HG03095 (cell line): ENCODE results near the gene LINGO3.
"Not testable (repeated sequence)": the region's sequence is repeated elsewhere in the genome, so short reads cannot be mapped to it uniquely, and the experiment has no call there.

Experiments used
- ATAC-seq: cut with Tn5 transposase; IDR thresholded peaks from one replicate; pipeline ENCODE4 v1.9.1; 2021; ENCODE audit warnings: moderate library complexity; ENCODE audit not compliant: unreplicated experiment

LINGO3 gene, protein sequence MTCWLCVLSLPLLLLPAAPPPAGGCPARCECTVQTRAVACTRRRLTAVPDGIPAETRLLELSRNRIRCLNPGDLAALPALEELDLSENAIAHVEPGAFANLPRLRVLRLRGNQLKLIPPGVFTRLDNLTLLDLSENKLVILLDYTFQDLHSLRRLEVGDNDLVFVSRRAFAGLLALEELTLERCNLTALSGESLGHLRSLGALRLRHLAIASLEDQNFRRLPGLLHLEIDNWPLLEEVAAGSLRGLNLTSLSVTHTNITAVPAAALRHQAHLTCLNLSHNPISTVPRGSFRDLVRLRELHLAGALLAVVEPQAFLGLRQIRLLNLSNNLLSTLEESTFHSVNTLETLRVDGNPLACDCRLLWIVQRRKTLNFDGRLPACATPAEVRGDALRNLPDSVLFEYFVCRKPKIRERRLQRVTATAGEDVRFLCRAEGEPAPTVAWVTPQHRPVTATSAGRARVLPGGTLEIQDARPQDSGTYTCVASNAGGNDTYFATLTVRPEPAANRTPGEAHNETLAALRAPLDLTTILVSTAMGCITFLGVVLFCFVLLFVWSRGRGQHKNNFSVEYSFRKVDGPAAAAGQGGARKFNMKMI

DNA sequence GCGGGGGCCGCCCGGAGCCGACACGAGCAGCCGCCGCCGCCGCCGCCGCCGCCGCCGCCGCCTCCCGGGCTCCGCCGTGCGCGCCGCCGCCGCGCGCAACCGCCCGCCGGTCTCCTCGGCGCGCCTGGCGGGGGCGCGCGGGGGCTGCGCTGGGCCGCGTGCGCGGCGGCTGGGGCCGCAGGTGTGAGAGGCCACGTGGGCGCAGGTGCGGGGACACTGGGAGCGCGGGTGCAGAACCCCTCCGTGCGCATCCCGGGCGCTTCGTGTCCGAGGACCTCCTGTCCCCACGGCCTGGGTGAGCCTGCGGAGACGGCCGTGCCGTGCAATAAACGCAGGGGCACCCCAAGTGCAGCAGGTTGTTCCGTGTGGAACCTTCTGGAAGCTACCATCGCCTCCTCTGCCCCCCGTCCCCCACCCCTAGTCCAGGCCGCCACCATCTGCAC lies at the start of gene LINGO3:
LINGO3 (minus strand) TSS at position 41 of the 443 bp plus-strand sequence. CDS start 16,378 bp downstream, outside the sequence.
- no peak for ATAC-seq

DNA sequence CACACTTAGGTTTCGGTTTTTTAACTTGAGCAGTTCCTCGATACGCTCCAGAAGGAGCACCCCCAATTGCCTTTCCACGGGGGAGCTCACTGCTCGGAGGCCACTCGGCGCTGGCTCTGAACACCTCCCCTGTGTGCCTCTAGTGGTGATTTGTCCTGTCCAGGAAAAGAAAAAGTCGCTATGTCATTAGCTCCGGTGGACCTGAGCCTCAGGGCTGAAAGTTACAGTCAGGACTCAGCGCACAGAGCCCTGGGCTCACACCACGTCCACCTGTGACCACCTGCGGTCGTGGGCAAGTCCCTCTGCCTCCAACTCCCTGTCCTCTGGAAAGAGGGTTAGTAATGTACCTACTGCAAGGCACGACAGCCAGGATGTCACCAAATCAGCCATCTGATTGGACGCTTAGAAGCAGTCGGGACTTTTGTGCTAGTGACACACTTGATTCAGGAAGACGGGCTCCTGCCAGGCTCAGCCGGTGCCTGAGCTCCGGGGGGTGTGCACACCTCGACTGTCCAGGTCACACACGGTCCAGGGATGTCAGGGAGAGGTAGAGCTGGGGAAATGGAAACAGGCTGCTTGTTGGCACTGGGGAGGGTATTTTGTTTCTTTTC lies 48.2 kb upstream of the LINGO3 start:
- ATAC-seq, result no peak

DNA sequence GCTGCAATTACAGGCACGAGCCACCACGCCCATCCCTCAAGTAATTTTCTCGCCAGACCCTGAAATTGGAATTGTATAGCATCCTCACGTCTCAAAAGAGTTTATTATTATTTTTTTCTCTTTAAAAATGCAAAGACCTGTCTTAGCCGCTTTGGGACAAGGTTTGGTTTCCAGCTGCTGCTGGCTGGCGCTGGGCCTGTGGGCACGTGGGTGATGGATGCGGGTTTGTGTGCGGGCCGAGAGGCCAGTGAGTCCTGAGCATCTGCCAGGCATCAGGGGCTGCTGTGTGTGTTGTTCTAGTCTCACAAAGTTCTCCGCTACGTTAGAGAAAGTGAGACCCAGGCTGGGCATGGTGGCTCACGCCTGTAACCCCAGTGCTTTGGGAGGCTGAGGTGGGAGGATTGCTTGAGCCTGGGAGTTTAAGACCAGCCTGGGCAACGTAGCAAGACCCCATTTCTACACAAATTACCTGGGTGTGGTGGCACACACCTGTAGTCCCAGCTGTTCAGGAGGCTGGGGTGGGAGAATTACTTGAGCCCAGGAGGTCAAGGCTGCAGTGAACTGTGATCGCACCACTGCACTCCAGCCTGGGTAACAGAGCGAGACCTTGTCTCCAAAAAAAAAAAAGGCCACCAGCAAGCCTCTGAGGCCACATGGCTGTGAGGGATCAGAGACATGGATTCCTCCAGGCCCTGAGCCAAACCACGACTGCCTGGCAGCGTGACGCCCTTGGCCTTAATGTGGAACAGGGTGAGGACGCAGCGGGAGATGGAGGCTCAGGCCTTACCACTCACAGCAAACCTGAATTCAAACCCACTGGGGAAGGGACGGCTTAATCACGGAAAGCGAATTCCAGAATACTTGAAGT lies 47.4 kb upstream of the LINGO3 start:
- no peak for ATAC-seq

DNA sequence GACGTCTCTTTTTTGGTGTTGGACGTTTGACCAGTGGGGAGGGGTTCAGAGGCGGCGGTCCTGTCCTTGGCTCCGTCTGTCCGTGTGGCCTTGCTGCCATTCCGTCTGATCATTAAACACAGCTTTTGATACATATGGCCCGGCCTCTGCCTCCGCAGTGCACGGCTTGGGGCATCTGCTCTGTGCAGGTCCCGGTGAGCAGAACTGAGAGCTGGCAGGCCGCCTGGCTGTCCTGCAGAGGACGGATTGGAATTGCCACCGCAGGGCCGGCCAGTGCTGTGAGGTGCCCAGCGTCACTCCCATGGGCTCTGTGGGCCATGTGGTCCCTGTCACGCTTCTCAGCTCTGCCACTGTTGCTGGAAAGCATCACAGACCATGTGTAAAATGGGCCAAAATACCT lies 46.7 kb upstream of the LINGO3 start:
- no peak for ATAC-seq

DNA sequence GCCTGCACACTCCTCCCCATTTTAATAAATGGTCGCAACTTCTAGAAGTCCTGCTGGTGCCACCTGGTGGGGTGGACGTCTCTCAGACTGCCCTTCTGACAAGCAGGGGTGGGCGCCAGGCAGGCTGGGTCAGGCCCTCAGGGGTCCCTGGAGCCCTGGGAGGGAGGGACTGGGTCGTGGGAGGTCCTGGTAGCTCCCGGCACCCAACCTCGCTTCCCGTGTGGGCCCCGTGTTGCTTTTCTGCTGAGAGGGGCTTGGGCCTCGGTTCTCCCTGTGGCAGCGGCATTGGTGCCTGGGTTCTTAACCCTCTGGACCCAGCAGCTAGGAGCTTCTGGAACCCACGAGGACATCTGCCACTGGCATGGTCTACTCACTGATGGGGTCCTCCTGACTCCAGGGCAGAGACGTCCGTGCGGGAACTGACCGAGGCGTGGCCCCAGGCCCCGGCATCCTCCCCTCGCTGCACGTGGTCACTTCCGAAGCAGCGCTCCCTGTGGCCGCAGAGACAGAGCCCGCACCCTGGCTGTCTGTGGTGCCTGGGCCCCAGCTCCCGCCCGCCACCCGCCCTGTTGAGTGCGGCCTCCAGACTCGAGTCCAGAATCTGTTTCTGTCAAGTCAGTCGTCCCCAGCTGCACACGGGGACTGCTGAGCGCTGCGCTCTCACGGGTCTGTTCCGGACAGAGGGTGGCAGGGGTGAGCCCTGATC lies 46.1 kb upstream of the LINGO3 start:
- ATAC-seq, result no peak

DNA sequence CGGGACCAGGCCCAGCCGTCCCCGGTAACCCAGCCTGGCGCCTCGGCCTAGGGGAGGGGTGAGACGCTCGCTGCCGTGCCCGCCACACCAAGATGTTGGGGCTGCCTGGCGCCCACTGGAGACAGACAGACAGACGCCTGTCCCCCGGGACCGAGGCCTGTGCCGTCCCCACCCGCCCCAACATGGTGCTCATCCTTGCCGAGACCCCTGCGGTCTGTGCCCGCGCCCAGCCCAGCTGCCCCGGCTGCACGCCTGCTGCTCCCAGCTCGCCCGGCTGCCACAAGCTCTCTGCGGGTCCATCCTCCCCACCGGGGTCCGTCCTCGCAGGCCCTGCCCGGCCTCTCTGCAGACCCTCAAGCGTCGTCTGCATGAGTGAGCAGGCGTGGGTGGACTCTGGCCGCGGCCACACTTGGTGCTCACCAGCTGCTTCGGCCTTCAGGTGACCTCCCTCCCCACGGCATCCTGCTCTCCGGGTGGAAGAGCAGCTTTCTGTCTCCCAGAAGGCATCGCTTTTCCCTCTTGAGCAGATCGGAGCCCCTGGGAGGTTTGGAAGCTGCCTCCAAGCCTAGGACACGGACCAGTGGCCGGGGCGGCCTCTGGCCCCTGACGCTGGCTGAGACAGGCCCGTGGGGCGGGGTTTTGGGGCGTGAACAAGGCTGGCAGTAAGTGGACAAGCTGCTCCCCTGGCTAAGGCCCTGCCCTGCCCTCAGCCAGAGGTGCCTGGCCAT lies 45.4 kb upstream of the LINGO3 start:
- no peak for ATAC-seq

DNA sequence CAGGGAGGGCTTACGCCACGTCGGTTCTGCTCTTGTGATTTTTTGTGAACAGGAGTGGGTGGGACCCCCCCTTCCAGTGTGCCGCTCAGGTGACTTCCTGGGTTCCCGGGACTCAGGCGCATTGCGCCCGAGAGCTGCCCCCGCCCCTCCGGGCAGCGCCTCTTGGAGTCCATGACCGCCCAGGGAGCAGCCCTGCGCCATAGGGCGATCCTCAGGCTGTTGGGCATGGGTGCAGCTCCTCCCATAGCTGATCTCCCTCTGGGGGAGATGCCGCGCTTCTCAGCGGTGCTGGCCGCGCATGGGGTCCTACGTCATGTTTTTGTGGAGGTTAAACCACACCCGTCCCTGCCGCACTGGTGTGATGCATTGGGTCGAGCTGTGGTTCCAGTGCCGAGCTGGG lies 44.2 kb upstream of the LINGO3 start:
- no peak for ATAC-seq

DNA sequence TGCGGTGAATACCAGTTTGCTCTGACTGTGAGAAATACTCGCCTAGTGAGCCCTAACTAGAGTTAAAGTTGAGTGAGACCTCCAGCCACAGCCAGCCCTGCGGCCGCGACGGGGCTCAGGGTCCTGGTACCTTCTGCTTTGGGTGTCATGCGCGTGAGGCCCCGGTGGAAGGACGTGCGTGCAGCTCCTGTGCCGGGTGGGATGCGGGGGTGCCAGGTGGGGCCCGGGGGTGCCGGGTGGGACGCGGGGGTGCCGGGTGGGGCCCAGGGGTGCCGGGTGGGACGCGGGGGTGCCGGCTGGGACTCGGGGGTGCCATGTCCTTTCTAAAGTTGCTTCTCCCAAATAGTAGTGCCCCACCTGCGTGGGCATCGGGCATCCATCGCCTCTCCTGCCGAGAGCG lies 43.6 kb upstream of the LINGO3 start:
- no peak for ATAC-seq

DNA sequence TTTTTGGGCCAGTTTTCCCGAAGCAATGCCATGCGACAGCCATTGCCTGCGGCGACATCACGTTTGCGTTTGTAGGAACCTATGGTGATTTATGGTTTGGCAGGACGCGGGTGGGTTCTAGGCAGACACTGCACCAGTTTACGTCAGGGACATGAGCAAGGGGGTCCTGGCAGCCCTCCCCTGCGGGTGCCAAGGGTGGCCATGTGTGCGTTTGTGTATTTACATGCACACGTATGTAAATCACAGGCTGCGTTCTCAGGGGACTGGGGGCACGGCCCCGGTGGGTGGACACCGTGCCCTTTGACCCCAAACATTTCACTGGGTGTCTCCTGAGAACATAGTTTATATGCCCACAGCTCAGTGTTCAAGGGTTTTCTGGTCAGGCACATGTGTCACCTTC lies 42.7 kb upstream of the LINGO3 start:
- no peak for ATAC-seq

DNA sequence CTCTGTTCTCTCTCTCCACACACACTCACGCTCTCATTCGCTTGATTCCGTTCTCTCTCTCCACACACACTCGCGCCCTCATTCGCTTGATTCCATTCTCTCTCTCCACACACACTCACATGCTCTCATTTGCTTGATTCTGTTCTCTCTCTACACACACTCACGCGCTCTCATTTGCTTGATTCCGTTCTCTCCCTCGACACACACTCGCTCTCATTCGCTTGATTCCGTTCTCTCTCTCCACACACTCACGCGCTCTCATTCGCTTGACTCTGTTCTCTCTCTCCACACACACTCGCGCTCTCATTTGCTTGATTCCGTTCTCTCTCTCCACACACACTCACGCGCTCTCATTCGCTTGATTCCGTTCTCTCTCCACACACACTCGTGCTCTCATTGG lies 41.9 kb upstream of the LINGO3 start:
- not testable (repeated sequence) for ATAC-seq

DNA sequence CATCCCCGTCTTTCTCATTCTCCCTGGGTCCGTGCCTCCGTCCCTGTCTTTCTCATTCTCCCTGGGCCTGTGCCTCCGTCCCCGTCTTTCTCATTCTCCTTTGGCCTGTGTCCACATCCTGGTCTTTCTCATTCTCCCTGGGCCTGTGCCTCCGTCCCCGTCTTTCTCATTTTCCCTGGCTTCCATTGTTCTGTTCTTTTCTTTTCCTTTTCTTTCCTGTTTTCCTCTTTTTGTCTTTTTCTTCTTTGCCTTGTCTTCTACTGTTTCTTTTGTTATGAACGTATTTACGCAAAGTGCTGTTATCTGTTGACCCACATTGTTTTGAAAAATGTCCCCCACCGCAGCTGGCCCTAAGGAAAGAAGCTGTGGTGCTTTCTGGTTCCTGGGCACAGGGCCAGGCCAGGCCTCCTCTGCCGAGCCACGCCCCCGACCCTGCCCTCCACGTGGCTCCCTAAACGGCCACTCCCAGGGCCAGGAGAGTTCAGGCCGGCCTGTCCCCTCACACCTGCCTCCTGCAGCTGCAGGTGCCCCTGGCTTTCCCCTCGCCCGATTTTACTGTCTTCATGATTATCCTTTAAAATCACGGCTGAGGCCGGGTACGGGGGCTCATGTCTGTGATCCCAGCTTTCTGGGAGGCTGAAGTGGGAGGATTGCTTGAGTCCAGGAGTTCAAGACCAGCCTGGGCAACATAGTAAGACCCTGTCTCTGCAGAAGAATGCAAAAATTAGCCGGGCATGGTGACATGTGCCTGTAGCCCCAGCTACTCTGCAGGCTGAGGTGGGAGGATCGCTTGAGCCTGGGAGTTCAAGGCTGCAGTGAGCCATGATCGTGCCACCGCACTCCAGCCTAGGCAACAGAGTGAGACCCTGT lies 38.1 kb upstream of the LINGO3 start:
- ATAC-seq, result no peak

DNA sequence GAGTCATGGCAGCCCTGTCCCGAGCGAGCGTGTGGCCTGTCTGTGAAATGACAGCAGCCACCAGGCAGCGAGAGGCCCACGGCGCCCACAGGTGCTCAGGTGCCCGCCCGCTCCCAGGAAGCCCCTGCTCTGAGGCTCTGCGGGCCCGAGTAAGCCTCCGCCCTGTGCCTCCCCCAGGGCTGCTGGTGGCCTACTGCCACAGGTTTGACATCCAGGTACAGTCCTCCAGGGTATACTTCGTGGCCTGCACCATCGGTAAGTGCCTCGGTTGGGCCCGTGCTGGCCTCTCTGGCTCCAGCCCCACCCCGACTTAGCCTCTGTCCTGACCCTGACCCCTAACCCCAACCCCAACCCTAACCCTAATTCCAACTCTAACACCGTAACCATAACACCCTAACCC lies 37.1 kb upstream of the LINGO3 start:
- no peak for ATAC-seq

DNA sequence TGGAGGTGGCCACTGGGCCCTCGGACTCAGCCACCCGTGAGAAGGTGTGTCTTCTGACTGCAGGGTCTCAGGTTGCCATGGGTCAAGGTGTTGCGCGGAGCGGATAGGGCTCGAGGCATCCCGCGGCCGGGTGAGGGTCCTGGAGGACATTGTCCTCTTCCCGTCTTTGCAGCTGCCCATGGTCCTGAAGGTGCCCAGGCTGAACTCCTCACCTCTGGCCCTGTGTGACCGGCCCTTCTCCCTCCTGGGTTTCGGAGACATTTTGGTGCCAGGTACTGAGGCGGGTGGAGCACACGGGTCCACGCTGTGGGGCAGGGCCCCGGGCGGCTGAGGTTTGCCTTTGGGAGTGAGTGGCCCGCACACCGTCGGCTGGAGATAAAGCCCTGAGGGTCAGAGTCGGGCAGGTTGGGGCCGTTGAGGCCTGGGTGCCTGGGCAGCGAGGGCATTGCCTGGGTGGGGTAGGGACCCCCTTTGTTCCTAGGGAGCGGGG lies 36.5 kb upstream of the LINGO3 start:
- no peak for ATAC-seq

DNA sequence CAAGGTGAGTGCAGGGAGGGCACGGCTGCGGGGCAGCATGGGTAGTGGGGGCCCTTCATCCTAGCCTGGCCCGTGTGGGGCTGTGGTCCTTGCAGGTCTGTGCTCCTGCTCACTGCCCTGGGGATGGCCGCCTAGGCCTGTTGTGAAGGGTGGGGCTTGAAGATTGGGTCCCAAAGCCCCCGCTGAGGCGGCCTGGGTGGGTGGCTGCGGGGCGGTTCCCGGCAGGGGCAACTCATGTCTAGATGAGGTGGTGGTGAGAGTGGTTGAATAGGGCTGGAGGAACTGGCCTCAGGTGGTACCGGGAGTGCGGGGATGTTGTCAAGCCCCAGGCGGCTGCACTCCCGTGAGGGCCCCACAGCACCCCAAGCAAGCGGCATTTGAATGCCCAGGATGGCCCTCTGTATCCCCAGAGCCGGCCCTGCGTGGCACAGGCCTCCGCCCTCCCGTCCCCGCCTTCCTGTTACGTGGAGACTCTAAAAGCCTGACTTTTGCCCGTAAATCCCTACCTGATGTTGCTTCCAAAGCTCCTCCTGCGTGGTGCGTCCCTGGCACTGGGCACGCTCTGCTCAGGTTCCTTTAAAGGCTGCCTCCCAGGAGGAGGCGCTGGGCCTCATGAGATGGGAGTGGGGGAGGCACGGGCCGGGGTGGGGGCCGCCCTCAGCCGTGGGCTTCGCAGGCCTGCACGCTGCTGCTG lies 35.5 kb upstream of the LINGO3 start:
- ATAC-seq, result no peak

DNA sequence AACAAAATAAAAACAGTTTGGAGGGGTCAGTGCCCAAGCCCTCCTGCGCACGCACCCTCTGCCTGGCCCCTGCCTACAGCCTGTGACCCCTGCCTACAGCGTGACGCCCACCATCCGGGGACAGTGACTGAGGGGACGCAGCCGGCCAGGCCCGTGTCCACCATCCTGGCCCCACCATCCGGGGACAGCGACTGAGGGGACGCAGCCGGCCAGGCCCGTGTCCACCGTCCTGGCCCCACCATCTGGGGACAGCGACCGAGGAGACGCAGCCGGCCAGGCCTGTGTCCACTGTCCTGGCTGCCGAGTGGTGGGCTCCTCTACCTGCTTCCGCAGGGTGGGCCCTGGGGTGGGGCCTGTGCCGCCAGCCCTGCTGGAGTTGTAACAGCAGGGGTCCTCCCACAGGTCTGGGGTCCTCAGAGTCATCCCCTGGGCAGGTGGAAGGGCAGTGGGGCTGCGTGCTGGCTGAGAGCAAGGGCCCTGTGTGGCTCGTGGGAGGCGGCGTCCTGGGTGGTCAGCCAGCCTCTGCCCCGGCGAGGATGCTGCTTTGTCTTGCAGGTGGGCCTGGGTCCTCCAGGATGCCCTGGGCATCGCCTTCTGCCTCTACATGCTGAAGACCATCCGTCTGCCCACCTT lies 34.8 kb upstream of the LINGO3 start:
- ATAC-seq, result no peak

DNA sequence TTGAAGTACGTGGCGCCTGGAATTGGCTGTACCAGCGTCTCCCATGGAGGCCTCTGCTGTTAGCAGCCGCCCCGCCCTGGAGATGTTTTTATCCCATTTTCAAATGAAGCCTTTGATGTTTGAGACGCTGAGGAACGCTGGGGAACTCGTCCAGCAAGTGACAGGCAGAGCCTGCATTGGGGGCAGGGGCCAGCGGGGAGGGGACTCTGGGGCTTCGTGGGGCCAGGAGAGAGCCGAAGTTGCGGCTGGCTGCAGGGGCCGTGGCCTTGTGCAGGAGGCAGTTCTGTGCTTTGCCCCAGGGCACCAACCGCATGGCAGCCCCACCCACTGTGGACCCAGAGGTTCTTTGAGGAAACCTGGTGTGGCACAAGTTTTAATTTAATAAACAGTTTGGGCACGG lies 34.0 kb upstream of the LINGO3 start:
- no peak for ATAC-seq

DNA sequence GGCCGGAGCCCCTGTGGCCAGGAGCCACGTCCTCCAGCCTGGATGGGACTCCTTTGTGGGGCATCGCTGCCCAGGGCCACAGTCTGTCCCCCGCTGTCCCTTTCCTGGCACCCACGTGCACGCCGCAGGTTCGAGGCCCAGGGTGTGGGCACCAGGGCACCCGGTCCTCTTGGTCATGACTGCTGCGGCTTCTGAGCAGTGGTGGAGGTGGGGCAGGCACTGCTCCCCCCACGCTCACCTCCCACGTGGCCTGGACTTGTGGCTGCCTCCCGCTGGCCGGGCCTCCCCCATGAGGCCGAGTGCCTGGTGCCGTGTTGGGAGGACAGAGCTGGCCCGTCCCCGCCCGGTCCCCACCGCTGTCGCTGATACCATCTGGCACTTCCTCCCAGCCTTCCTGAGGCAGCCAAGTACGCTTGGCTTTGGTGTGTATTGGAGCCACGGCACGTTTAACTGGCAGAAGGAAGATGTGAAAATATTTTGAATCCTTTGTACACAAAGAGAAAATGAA lies 33.3 kb upstream of the LINGO3 start:
- no peak for ATAC-seq
